H1 (cell line): ENCODE results near the gene ITPR1. TPM values are rescaled to one million over a fixed set of nuclear protein-coding genes. Genes with fewer than 3 reads are reported as not detected.

Source experiments
- CTCF ChIA-PET: fragments of 300-600 bp; sonication (Branson Sonifier 250); formaldehyde crosslinking; loops from one replicate; lab custom pipeline; 2021; ENCODE audit not compliant: partially characterized antibody; lab: Charles Lee
- POLR2A ChIA-PET: fragments of 300-600 bp; sonication (Branson Sonifier 250); formaldehyde crosslinking; loops from one replicate; lab custom pipeline; 2021; ENCODE audit warnings: inconsistent platforms; ENCODE audit not compliant: partially characterized antibody; lab: Charles Lee
- DNase-seq, 2 experiments: peaks; one replicate each; pipeline versions ENCODE4 v3.0.0 to v3.0.0-alpha.2; 2010 to 2022; ENCODE audit warnings: low spot score in 2 of 2, low read depth in 1 of 2, mixed read lengths in 1 of 2
- FAIRE-seq: peaks from 2 replicates; lab custom pipeline; 2011; peaks lifted over from hg19 to GRCh38; lab: Jason Lieb, UNC
- H2AFZ ChIP-seq: 2 replicates; pipeline ENCODE4 v1.8.1; 2012; ENCODE audit warnings: low read length, inconsistent platforms
- H2AK5ac ChIP-seq: 2 replicates; pipeline ENCODE4 v1.6.1; 2013; ENCODE audit warnings: low read depth, low read length
- H2BK120ac ChIP-seq: replicated peaks from 2 replicates; pipeline ENCODE3; 2013; ENCODE audit warnings: low read depth, low read length, inconsistent platforms
- H2BK12ac ChIP-seq: 2 replicates; pipeline ENCODE4 v1.6.1; 2013; ENCODE audit warnings: low read depth, low read length
- H2BK15ac ChIP-seq: 2 replicates; pipeline ENCODE4 v1.6.1; 2013; ENCODE audit warnings: low read length
- H2BK20ac ChIP-seq: 2 replicates; pipeline ENCODE4 v1.6.1; 2013; ENCODE audit warnings: low read length
- H2BK5ac ChIP-seq: 2 replicates; pipeline ENCODE4 v1.6.1; 2013; ENCODE audit warnings: low read depth, low read length
- H3K14ac ChIP-seq: 2 replicates; pipeline ENCODE4 v1.6.1; 2013; ENCODE audit warnings: inconsistent platforms; ENCODE audit not compliant: insufficient read length
- H3K18ac ChIP-seq: 2 replicates; pipeline ENCODE4 v1.6.1; 2013; ENCODE audit warnings: low read length; ENCODE audit errors: extremely low read depth
- H3K23ac ChIP-seq: 2 replicates; pipeline ENCODE4 v1.6.1; 2013; ENCODE audit warnings: inconsistent platforms; ENCODE audit not compliant: insufficient read length
- H3K23me2 ChIP-seq: 2 replicates; pipeline ENCODE4 v1.6.1; 2013; ENCODE audit warnings: low read depth, low read length
- H3K27ac ChIP-seq: 2 replicates; pipeline ENCODE4 v1.6.1; 2011; ENCODE audit warnings: low read depth, low read length, inconsistent platforms
- H3K27me3 ChIP-seq, 4 experiments: replicated peaks in 1 of 4; 1 replicate in 1 of 4; 2 replicates in 3 of 4; pipeline versions ENCODE4 v1.6.1 to v1.8.1; 2011 to 2013; ENCODE audit warnings: low read length in 3 of 4, mild to moderate bottlenecking in 3 of 4, inconsistent platforms in 2 of 4, mixed read lengths in 2 of 4, moderate library complexity in 1 of 4; ENCODE audit not compliant: control insufficient read depth in 3 of 4, insufficient read depth in 3 of 4; ENCODE audit errors: extremely low read depth in 1 of 4
- H3K36me3 ChIP-seq, 4 experiments: 2 replicates each; pipeline versions ENCODE4 v1.6.1 to v1.8.1; 2011 to 2013; ENCODE audit warnings: mild to moderate bottlenecking in 4 of 4, low read length in 3 of 4, moderate library complexity in 2 of 4, control low read depth in 1 of 4, inconsistent platforms in 1 of 4; ENCODE audit not compliant: insufficient read depth in 4 of 4, control insufficient read depth in 2 of 4
- H3K4ac ChIP-seq: replicated peaks from 2 replicates; pipeline ENCODE3; 2013; ENCODE audit warnings: low read length, low read depth, mixed read lengths, inconsistent platforms; ENCODE audit not compliant: insufficient read length
- H3K4me1 ChIP-seq, 4 experiments: replicated peaks in 1 of 4; 1 replicate in 1 of 4; 2 replicates in 3 of 4; pipeline versions ENCODE4 v1.6.1 to v1.8.1; 2011 to 2013; ENCODE audit warnings: low read length in 3 of 4, inconsistent platforms in 2 of 4, mixed read lengths in 1 of 4; ENCODE audit not compliant: insufficient read depth in 4 of 4, control insufficient read depth in 3 of 4
- H3K4me2 ChIP-seq, 2 experiments: 2 replicates each; pipeline versions ENCODE4 v1.6.1 to v1.8.1; 2011 to 2013; ENCODE audit warnings: low read depth in 2 of 2, low read length in 2 of 2, control low read depth in 1 of 2, inconsistent platforms in 1 of 2, mild to moderate bottlenecking in 1 of 2; ENCODE audit not compliant: insufficient read depth in 1 of 2
- H3K4me3 ChIP-seq, 4 experiments: fragments of 200-600, 300-600 bp in 1 of 4; sonication (generic), shearing (Covaris generic), sonication (Bioruptor Twin) in 1 of 4; 2 replicates each; pipeline versions ENCODE4 v1.5.1 to v1.8.1; 2011 to 2016; ENCODE audit warnings: low read length in 4 of 4, low read depth in 3 of 4, control low read depth in 2 of 4, inconsistent platforms in 2 of 4, mild to moderate bottlenecking in 2 of 4, mixed read lengths in 1 of 4, moderate library complexity in 1 of 4; ENCODE audit not compliant: insufficient read depth in 2 of 4; ENCODE audit errors: extremely low read depth in 1 of 4
- H3K56ac ChIP-seq: replicated peaks from 2 replicates; pipeline ENCODE3; 2013; ENCODE audit warnings: low read depth, mild to moderate bottlenecking, mixed read lengths, low read length, inconsistent platforms; ENCODE audit not compliant: insufficient read length
- H3K79me1 ChIP-seq: 2 replicates; pipeline ENCODE4 v1.6.1; 2013; ENCODE audit warnings: low read depth, low read length, control low read depth
- H3K79me2 ChIP-seq, 2 experiments: 2 replicates each; pipeline versions ENCODE4 v1.6.1 to v1.8.1; 2012 to 2013; ENCODE audit warnings: low read length in 2 of 2, mild to moderate bottlenecking in 2 of 2, inconsistent platforms in 1 of 2; ENCODE audit not compliant: insufficient read depth in 2 of 2, control insufficient read depth in 1 of 2
- H3K9ac ChIP-seq, 4 experiments: replicated peaks in 1 of 4; 1 replicate in 1 of 4; 2 replicates in 3 of 4; pipeline versions ENCODE4 v1.6.1 to v1.8.1; 2011 to 2013; ENCODE audit warnings: low read depth in 3 of 4, low read length in 3 of 4, control low read depth in 2 of 4, mild to moderate bottlenecking in 2 of 4, moderate library complexity in 2 of 4, inconsistent platforms in 1 of 4; ENCODE audit errors: extremely low read depth in 1 of 4
- H3K9me3 ChIP-seq, 2 experiments: 2 replicates each; pipeline versions ENCODE4 v1.6.1 to v1.8.1; 2012 to 2013; ENCODE audit warnings: mild to moderate bottlenecking in 2 of 2, moderate library complexity in 2 of 2, control low read depth in 1 of 2, inconsistent platforms in 1 of 2, low read depth in 1 of 2, low read length in 1 of 2, mixed read lengths in 1 of 2; ENCODE audit not compliant: insufficient read depth in 2 of 2
- H4K20me1 ChIP-seq, 2 experiments: replicated peaks in 1 of 2; 2 replicates each; pipeline versions ENCODE3 to v1.8.1; 2011 to 2013; ENCODE audit warnings: inconsistent platforms in 2 of 2, low read length in 2 of 2, mild to moderate bottlenecking in 1 of 2; ENCODE audit not compliant: insufficient read depth in 2 of 2, control insufficient read depth in 1 of 2
- H4K5ac ChIP-seq: 2 replicates; pipeline ENCODE4 v1.6.1; 2013; ENCODE audit warnings: low read length, low read depth, mixed read lengths, inconsistent platforms; ENCODE audit not compliant: insufficient read length
- H4K8ac ChIP-seq: 2 replicates; pipeline ENCODE4 v1.8.0; 2013; ENCODE audit warnings: mild to moderate bottlenecking, moderate library complexity, low read length, inconsistent platforms; ENCODE audit not compliant: insufficient read depth; ENCODE audit errors: extremely low read depth
- H4K91ac ChIP-seq: replicated peaks from 2 replicates; pipeline ENCODE3; 2013; ENCODE audit warnings: low read length, mixed read lengths, inconsistent platforms; ENCODE audit not compliant: insufficient read length
- whole genome bisulfite sequencing, 2 experiments: shearing (Covaris generic) in 1 of 2; methylation state at CpG; one replicate each; pipeline versions ENCODE4 v1.1.6 to v1.1.7; 2013 to 2015; ENCODE audit warnings: low lambda C conversion rate in 2 of 2, mixed read lengths in 2 of 2, inconsistent platforms in 1 of 2, low coverage in 1 of 2, missing lambda C conversion rate in 1 of 2; ENCODE audit not compliant: insufficient replicate concordance in 2 of 2, insufficient coverage in 1 of 2, insufficient read length in 1 of 2; ENCODE audit errors: extremely low coverage in 1 of 2, missing lambda C conversion rate in 1 of 2; 5-methylcytosine and 5-hydroxymethylcytosine counted together
- polyA plus RNA-seq, 7 experiments: library from polyadenylated mRNA; depleted of rRNA in 3 of 7; stranded (reverse) in 5 of 7; unstranded in 2 of 7; fragments of >200 nt in 5 of 7; fragments of 200-250 nt in 2 of 7; gene quantifications; 1 replicate in 5 of 7; 2 replicates in 1 of 7; 4 replicates in 1 of 7; pipeline versions ENCODE4 v1.2.1 to v1.2.3, GENCODE V29; 2011 to 2013; ENCODE audit warnings: missing spikeins in 2 of 7, mixed read lengths in 2 of 7
- total RNA-seq: library from RNA; stranded (reverse); fragmentation: NEBNext Ultra II Directional; extraction: Animal tissue kit (Norgen Biotek cat#: 25700); gene quantifications from 2 replicates; pipeline ENCODE4 v1.2.1, GENCODE V29; 2021

The ITPR1 gene
- total and polyA plus RNA-seq, 2 of the 8 experiments (the other 6 are each of a cell fraction or from before 2014, with no cell fraction given): 2.5 to 16.3 TPM

DNA sequence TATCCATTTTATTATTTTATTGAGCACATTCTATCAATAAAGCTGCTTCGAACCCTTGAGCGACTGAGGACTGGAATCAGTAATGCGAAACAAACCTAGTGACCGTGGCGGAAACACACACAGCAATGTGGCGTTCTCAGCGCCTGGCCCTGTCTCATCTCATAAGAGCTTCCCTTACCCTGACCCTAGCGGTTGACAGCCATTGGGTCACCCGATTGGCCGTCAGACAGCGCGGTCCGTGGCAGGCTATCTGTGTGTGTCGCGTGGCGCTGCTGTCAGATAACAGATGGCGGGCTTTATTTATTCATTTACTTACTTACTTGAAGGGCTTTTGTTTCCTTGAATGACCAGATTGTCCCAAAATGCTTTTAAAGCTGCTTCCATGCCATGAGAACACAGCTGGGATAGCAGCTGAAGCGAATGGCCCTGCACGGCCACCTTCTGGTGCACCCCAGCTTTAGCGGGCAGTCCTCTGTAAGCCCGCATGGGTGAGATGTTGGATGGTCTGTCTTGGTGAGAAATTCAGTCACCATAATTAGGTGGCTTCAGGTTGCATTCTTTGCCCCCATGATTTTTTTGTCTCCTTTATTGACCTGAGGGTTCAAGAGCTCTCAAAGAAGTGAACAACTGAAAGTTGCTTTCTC, 270.6 kb downstream of the ITPR1 start:
- H3K27me3 ChIP-seq: no peaks in the 10 kb centered on the region
- no peak overlapping the region for H4K8ac ChIP-seq
- H3K36me3 ChIP-seq: no peaks in the 10 kb centered on the region; a peak in 1 of 8 replicates
- no peak overlapping the region for H3K23ac ChIP-seq
- no peak overlapping the region for H2BK12ac ChIP-seq
- H3K27ac ChIP-seq: no peak overlapping the region
- no peak overlapping the region for H3K14ac ChIP-seq
- H2AFZ ChIP-seq: no peak overlapping the region
- peaks cover 0 to 13% of the 10 kb centered on the region in 2 experiments for H3K9me3 ChIP-seq
- 92% methylated on average over 21 of the region's 21 CpGs; no CpG with 5 or more reads in 1 of the 2 experiments for WGBS, 2 experiments
- no peak overlapping the region for H2BK15ac ChIP-seq
- FAIRE-seq (no peak), DNase-seq (no peak)
- H3K79me1 ChIP-seq: no peaks in the 10 kb centered on the region
- H3K18ac ChIP-seq: no peak overlapping the region
- no peak overlapping the region for H2BK5ac ChIP-seq
- CTCF ChIA-PET: interaction anchor here (0.8 to 1.5 kb wide), 2 partner anchors 30 to 44 kb away, joined by 3 read pairs; no protein-coding TSS in a partner anchor
- no peak overlapping the region for H3K4me2 ChIP-seq
- no peak overlapping the region for H3K4me3 ChIP-seq
- H4K5ac ChIP-seq: no peak overlapping the region
- no peak overlapping the region for H2AK5ac ChIP-seq
- POLR2A ChIA-PET: interaction anchor here (0.6 kb wide), 1 partner anchor 10 kb away, joined by 3 read pairs; no protein-coding TSS in a partner anchor
- no peak overlapping the region for H3K4ac ChIP-seq
- no peaks in the 10 kb centered on the region for H4K20me1 ChIP-seq
- no peak overlapping the region for H4K91ac ChIP-seq
- no peaks in the 10 kb centered on the region for H3K4me1 ChIP-seq
- H2BK120ac ChIP-seq: no peak overlapping the region
- H2BK20ac ChIP-seq: no peak overlapping the region
- no peak overlapping the region for H3K56ac ChIP-seq
- no peak overlapping the region for H3K9ac ChIP-seq
- H3K79me2 ChIP-seq: no peaks in the 10 kb centered on the region
- no peaks in the 10 kb centered on the region for H3K23me2 ChIP-seq
